IPS-20b (cell line): ENCODE results near the gene APPBP2.
"Not testable (repeated sequence)": the region's sequence is repeated elsewhere in the genome, so short reads cannot be mapped to it uniquely, and the experiment has no call there.

Experiments used
- H3K27ac ChIP-seq: one replicate; pipeline ENCODE4 v1.5.1; 2013; ENCODE audit warnings: low read length
- H3K27me3 ChIP-seq: 2 replicates; pipeline ENCODE4 v1.6.1; 2013; ENCODE audit warnings: mild to moderate bottlenecking, low read length, inconsistent platforms; ENCODE audit not compliant: insufficient read depth
- H3K36me3 ChIP-seq: 2 replicates; pipeline ENCODE4 v1.6.1; 2013; ENCODE audit warnings: low read depth, mild to moderate bottlenecking, inconsistent platforms, low read length, moderate library complexity; ENCODE audit not compliant: insufficient read depth
- H3K4me1 ChIP-seq: 2 replicates; pipeline ENCODE4 v1.6.1; 2013; ENCODE audit warnings: mild to moderate bottlenecking, control low read depth, inconsistent platforms, low read length, moderate library complexity; ENCODE audit not compliant: insufficient read depth
- H3K4me3 ChIP-seq: 2 replicates; pipeline ENCODE4 v1.5.1; 2013; ENCODE audit warnings: mild to moderate bottlenecking, low read length, inconsistent platforms
- H3K9ac ChIP-seq: 2 replicates; pipeline ENCODE4 v1.6.1; 2013; ENCODE audit warnings: low read depth, mild to moderate bottlenecking, inconsistent platforms, low read length, moderate library complexity
- H3K9me3 ChIP-seq: 2 replicates; pipeline ENCODE4 v1.6.1; 2013; ENCODE audit warnings: mild to moderate bottlenecking, low read depth, low read length, inconsistent platforms; ENCODE audit not compliant: insufficient read depth

Gene APPBP2

GRCh38 chr17:60529806-60530205 lies 3.8 kb upstream of the APPBP2 start:
- H3K36me3 ChIP-seq = no peaks in the 10 kb centered on the region
- no peak overlapping the region for H3K9ac ChIP-seq
- H3K9me3 ChIP-seq = no peaks in the 10 kb centered on the region
- no peaks in the 10 kb centered on the region for H3K27me3 ChIP-seq
- H3K4me1 ChIP-seq = no peaks in the 10 kb centered on the region
- no peak overlapping the region for H3K4me3 ChIP-seq
- H3K27ac ChIP-seq = no peak overlapping the region

DNA sequence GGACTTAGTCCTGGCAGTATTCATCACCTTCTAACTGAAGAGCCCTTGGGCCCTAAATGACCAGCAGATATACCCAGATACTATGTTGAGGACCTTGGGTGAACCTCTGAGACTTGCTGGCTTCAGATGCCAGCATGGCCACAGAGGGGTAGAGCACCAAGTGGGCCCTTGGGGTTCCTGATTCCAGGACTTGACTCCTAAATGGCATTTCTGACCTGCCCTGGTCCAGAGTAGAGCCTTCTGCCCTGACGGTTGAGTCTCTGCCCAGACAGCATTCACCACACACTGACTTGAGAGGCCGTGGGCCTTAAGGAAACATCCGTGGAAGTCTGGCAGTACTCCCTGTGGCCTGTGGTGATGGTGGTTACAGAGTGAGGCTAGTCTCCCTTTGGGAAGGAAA lies 2.8 kb upstream of the APPBP2 start:
- no peaks in the 10 kb centered on the region for H3K36me3 ChIP-seq
- H3K9ac ChIP-seq = no peak overlapping the region
- peaks cover 7% of the 10 kb centered on the region; the same call in 1 of the 2 replicates for H3K4me1 ChIP-seq
- no peaks in the 10 kb centered on the region for H3K9me3 ChIP-seq
- no peak overlapping the region for H3K4me3 ChIP-seq
- no peaks in the 10 kb centered on the region for H3K27me3 ChIP-seq
- no peak overlapping the region for H3K27ac ChIP-seq

DNA sequence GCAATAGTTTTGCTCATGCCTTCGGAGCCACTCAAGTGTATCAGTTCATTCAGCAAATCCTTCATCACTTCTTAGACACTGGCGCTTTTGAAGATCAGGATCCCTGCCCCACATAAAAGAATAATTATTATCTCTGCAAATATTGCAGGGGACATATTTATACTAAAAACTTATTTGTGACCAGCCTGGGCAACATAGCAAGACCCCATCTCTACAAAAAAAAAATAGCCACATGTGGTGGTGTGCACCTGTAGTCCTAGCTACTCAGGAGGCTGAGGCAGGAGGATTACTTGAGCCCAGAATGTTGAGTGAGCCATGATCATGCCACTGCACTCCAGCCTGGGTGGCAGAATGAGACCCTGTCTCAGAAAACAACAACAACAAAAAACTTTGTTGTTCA lies 1.7 kb upstream of the APPBP2 start:
- Histone ChIP-seq H3K4me1 (peaks cover 8% of the 10 kb centered on the region; the same call in 1 of the 2 replicates), H3K27me3 (no peaks in the 10 kb centered on the region), H3K4me3 (no peak overlapping the region), H3K36me3 (no peaks in the 10 kb centered on the region), H3K9ac (no peak overlapping the region), H3K9me3 (no peaks in the 10 kb centered on the region), H3K27ac (no peak overlapping the region)

DNA sequence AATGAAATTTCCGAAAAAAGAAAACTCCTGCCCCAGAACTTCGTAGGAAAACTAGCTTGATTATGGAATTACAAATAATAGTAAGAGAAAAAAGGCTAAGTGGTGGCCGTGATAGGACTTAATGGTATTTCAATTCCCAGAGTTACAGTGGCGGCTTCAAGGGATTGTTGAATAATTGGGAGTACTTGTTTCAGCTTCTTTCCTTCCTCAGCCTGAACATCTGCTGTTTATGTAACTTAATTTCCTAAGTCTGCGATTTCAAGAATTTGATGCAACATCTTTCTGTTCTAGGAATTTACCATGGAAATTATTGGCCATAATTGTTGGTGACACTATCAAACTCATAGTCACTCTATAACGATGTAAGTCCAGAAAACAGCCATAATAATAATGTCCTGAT lies 684 bp upstream of the APPBP2 start:
- peak overlapping the region; percentile 73 for H3K27ac ChIP-seq
- peaks cover 8% of the 10 kb centered on the region; the same call in 1 of the 2 replicates for H3K4me1 ChIP-seq
- H3K4me3 ChIP-seq = peak overlapping the region; percentile 99
- no peaks in the 10 kb centered on the region for H3K9me3 ChIP-seq
- H3K9ac ChIP-seq = peak overlapping the region; percentile 96
- no peaks in the 10 kb centered on the region for H3K27me3 ChIP-seq
- H3K36me3 ChIP-seq = no peaks in the 10 kb centered on the region

DNA sequence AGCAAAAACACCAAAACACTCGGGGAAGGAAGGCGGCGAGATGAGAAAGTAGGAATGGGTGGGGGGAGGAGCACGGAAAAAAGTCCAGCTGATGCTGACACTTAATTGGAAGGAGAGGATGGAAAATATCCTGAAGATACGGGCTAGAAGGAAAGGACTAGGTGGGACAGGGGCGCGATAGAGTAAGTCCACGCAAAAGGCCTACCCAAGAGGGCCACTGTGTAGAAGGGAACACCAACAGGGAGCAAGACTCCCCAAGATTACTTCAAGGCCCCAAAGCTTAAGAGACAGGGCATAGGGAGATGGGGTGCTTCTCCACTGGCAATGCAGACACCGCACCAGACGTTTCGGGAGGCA lies 736 bp downstream of the APPBP2 start:
- Histone ChIP-seq H3K27ac (peak overlapping the region; percentile 73), H3K36me3 (peaks cover 10% of the 10 kb centered on the region; the same call in 1 of the 2 replicates)

DNA sequence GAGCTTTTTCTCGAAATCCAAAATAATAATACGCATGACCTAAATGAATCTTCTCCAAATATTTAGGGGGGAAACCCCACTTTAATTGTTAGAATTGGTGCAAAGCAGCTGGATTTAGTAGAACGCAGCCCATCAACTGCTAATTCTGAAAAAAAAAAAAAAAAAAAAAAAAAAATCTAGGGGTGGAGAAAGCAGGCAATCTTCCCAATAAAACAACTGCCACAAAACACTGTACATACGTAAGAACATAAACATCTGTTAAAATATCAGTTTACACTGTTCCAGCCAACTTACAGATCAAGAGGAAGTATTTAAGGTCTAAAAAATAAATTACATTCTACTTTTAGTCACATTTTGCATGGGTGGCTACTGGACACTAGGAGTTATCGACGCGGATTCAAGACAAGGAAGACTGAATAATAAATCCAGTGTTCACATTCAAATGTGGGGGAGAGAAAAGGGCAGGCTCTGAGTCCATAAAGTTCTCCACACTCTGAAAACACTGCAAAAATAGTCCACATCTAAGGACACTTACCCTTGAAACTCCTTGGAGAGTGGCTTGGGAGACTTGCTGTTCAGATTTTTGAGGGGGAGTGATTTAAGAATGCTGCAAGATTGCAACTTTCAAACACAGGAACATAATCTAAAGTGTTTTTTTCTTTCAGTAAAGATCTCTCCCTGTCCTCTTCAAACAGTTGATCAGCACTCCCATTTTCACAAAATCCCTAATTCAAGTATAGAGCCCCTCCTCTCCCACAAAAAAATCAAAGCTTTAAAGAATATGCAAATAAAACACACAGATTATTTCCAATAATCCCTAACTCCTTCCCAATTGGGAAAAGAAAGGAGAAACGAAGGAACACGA lies 1.3 kb downstream of the APPBP2 start:
- no peaks in the 10 kb centered on the region for H3K9me3 ChIP-seq
- no peaks in the 10 kb centered on the region for H3K27me3 ChIP-seq
- peak overlapping the region; percentile 99 for H3K4me3 ChIP-seq
- H3K4me1 ChIP-seq = peaks cover 8% of the 10 kb centered on the region; the same call in 1 of the 2 replicates
- peaks cover 13% of the 10 kb centered on the region for H3K36me3 ChIP-seq
- peak overlapping the region; percentile 96 for H3K9ac ChIP-seq
- peak overlapping the region; percentile 73 for H3K27ac ChIP-seq

More for the DNA sequence above, 736 bp downstream of the APPBP2 start:
- H3K9me3 ChIP-seq = no peaks in the 10 kb centered on the region
- H3K4me1 ChIP-seq = peaks cover 8% of the 10 kb centered on the region; the same call in 1 of the 2 replicates
- peak overlapping the region; percentile 96 for H3K9ac ChIP-seq
- peak overlapping the region; percentile 99 for H3K4me3 ChIP-seq
- H3K27me3 ChIP-seq = no peaks in the 10 kb centered on the region

- Histone ChIP-seq H3K4me1 (peaks cover 8% of the 10 kb centered on the region; the same call in 1 of the 2 replicates), H3K36me3 (peaks cover 19% of the 10 kb centered on the region), H3K9ac (peak overlapping the region; percentile 96; the same call in 1 of the 2 replicates), H3K4me3 (peak overlapping the region; percentile 99), H3K27me3 (no peaks in the 10 kb centered on the region), H3K9me3 (no peaks in the 10 kb centered on the region), H3K27ac (no peak overlapping the region)
Measured at GRCh38 chr17:60523822-60524221, 2.2 kb downstream of the APPBP2 start.

GRCh38 chr17:60522889-60523626 lies 3.0 kb downstream of the APPBP2 start:
- no peak overlapping the region for H3K9ac ChIP-seq
- H3K4me1 ChIP-seq = peaks cover 8% of the 10 kb centered on the region; the same call in 1 of the 2 replicates
- H3K4me3 ChIP-seq = no peak overlapping the region
- no peaks in the 10 kb centered on the region for H3K27me3 ChIP-seq
- H3K27ac ChIP-seq = no peak overlapping the region
- H3K36me3 ChIP-seq = peaks cover 19% of the 10 kb centered on the region
- no peaks in the 10 kb centered on the region for H3K9me3 ChIP-seq

DNA sequence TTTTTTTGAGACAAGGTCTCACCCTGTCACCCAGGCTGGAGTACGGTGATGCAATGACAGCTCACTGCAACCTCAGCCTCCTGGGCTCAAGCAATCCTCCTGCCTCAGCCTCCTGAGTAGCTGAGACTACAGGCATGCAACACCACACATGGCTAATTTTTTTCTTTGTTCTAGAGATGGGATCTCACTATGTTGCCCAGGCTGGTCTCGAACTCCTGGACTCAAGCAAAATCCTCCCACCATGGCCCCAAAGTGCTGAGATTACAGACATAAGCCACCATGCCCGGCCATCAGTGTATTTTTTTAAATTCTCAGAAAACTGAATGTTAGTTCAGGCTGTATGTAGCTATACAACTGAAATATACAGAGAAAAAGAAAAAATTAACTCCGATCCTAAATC lies 6.2 kb downstream of the APPBP2 start:
- Histone ChIP-seq H3K4me1 (peaks cover 8% of the 10 kb centered on the region; the same call in 1 of the 2 replicates), H3K4me3 (no peak overlapping the region), H3K36me3 (peaks cover 24% of the 10 kb centered on the region)

DNA sequence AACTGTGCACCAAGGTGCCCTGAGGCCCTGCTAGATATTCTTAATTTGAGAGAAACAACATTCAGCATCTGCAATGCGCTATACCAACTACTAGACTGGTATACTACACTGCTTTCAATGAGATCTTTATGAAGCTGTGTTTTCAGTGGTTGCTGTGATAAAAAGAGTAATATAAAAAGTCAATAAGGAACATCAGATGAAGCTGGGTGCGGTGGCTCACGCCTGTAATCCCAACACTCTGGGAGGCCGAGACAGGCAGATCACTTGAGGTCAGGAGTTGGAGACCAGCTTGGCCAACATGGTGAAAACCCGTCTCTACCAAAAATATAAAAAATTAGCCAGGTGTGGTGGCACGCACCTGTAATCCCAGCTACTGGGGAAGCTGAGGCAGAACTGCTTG lies 10.4 kb downstream of the APPBP2 start:
- not testable (repeated sequence) for H3K4me3 ChIP-seq, H3K27ac ChIP-seq, H3K4me1 ChIP-seq, H3K9ac ChIP-seq, H3K27me3 ChIP-seq, H3K9me3 ChIP-seq
- peaks cover 28% of the 10 kb centered on the region for H3K36me3 ChIP-seq

More for the DNA sequence above, 6.2 kb downstream of the APPBP2 start:
- no peak overlapping the region for H3K27ac ChIP-seq
- no peak overlapping the region for H3K9ac ChIP-seq
- H3K9me3 ChIP-seq = no peaks in the 10 kb centered on the region
- H3K27me3 ChIP-seq = no peaks in the 10 kb centered on the region

DNA sequence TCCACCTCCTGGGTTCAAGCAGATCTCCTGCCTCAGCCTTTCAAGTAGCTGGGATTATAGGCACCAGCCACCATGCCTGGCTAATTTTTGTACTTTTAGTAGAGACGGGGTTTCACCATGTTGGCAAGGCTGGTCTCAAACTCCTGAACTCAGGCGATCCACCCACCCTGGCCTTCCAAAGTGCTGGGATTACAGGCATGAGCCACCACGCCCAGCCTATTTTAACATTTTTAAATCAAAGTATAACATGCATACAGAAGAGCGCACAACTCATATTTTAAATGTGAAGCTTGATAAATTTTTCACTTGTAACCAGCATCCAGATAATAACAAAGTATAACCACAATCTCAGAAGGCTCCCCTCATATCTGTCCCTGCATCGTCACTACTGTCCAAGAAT lies 10.8 kb downstream of the APPBP2 start:
- H3K9me3 ChIP-seq, H3K4me3 ChIP-seq, H3K9ac ChIP-seq, H3K4me1 ChIP-seq, H3K27ac ChIP-seq, H3K27me3 ChIP-seq: not testable (repeated sequence)
- H3K36me3 ChIP-seq = peaks cover 27% of the 10 kb centered on the region
